Femur (tissue), 1 donor: ENCODE results near the gene AP5B1.
"Not testable (repeated sequence)": the region's sequence is repeated elsewhere in the genome, so short reads cannot be mapped to it uniquely, and the experiment has no call there.

Source experiments
- DNase-seq: peaks from one replicate; pipeline ENCODE4 v3.0.0-alpha.2; 2017

The AP5B1 gene

DNA sequence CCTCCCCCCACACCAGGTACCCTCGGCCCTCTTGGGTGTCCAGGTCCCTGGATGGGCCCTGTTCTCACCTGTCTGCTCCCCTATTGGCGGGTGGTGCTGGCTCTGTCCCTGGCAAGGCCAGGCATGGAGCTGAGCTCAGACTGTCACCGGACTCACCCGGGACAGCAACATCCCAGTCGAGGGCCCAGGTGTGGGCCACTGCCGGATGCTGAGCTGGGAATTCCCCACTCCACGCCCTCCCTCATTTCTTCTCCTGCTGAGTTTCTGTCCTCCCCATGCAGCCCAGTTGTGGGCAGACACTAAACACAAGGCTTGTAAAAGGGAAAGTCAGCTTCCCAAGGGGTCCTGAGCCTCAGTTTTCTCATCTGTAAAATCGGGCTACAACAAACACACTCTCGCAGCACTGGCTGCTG, 2.0 kb upstream of the AP5B1 start:
- DNase-seq, result no peak

DNA sequence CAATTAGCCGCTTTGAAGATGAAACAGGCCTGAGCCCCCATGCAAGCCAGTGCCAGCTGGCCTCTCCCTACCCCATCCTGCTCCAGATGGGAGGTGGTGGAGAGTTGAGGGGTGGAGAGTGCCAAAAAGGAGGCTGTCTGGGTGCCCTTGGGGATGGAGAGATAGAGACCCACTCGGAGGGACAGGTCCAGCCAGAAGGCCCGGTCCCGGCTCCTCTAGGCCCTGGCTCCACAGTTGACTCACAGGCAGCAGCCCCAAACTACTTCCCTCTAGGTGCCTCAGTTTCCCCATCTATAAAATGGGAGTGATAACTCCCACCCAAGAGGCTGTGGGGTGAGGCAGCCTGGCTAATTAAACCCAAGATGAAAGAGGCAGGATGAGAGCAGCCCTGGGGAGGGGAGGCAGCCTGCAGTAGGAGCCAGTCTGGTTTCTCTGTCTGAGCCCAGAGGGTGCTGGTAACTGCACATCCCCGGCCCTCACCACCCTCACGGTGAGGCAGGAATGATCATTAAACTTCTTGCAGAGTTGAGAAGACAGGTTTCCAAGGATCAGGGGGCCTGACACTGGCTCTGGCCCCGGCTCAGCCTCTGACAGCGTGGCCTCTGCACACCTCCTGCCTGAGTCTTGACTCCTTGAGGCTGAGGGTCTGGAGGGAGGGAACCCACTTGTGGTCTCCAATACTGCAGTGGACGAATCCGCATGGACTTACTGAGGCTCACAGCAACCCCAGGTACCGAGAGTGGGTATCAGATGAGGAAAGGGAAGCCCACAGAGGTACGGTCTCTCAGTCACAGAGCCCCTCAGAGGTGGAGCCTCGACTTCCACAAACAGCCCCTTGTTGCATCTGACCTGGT, 1.4 kb upstream of the AP5B1 start:
- DNase-seq, result no peak

DNA sequence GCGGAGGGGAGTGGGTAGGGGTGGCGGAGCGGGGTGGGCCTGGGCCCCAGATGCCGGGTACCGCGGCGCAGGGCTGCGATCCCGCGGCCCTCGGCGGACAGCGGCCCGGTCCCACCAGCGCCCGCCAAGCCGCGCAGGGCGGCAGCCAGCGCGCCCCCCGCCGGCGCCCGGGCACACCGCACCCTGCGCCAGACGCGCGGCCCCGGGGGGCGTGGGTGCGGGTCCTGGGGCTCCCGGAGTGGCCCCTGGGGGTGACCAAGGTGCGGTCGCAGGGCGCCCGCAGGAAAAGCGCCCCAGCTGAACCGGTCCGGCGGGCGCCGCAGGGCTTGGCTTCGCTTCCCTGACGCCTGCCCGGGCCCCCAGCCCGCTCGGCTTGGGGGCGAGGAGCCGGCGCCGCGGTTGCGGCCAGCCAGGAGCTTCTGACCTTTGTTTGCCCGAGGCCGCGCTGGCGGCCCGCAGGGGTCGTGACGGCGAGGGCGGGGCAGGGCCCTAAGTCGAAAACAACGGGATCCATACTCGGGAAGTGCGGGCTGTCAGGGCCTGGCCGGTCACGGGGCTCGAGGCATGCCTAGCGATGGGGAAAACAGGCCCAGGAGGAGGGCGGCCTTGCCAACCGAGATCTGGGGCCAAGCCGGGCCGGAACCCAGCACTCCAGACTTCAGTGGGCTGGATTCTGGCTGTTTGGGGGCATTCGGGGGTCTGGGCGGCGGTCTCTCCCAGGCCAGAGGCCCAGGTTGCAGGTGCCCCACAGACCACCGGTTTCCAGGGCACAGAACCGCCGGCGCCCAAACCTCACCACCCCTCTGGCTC, 581 bp upstream of the AP5B1 start:
- DNase-seq, result peak; percentile 57

DNA sequence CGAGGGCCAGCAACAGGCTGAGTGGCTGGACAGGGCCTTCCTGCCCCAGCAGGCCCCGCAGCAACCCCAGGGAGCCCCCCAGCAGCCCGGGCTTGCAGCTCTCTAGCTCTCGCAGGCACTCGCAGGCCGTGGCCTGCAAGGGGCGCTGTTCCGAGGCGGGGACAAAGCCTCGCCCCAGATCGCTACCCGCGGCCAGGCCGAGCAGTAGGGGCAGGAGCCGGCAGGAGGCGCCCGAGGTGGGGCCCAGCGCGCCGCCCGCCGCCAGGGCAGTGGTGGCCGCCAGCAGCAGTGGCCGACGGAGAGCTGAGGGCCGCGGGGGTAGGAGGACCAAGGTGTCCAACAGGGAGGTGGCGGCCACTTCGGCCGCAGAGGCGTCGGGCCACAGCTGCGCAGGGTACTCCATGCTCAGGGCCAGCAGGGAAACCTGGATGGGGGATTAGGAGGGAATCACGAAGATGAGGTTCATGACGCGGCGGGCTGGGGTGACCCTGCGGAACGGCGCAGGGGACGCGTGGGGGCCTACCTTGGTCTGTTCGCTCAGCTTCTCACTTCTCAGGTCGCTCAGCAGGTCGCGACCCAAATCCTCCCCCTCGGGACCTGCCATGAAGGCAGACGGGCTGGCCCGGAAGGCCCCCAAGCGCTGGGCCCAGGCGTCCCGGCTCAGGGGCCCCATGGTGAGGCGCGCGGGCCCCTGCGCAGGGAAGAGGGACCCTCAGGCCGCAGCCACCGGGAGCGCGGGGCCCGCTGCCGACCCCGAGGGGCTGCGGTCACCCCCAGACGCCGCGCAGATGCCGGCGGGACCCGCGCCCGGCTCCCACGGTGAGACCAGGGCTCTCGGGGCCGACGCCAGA, 632 bp downstream of the AP5B1 start:
- DNase-seq, result peak; percentile 72

DNA sequence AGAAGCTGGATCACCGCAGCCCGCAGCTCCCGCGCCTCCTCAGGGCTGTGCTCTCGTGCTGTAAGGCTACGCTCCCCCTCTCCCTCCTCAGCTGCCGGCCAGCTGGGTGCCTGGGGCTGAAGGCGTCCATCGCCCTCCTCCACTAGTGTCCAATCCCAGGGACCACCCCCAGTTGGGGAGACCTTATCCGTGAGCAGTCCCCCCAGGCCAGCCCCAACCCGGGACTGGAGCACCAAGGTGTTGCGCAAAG, 1.2 kb downstream of the AP5B1 start:
- DNase-seq, result peak; percentile 23

DNA sequence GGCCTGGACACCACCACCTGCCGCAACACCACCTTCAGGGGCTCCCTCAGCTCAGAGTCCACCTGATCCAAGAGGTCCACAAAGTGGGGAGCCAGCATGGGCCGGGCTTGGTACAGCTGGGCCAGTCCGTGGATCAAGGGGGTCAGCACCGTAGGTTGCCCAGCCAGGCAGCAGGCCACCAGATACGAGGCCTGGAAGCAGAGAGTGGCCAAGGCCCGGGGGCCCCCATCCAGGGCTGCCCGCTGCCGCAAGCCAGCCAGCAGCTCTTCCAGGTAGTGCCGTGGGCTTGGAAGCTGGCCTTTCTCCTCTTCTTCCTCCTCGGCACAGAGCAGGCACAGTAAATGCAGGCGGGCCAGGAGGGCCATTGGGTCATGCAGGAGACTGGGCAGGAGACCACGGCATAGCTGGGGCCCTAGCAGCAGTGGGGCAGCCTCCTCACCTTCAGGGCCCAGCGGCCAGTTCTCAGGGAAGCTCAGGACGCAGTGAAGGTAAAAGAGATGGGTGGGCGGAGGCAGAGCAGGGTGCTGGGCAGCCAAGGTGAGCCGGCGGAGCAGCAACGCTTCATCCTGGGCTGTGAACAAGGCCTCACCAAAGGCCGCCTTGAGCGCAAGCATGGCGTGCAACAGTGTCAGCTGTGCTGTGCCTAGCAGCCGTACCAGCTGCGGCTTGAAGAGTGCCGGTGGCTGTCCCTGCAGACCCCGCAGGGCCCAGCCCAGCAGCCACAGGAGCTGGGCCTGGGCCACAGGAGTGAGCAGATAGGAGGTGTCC, 1.7 kb downstream of the AP5B1 start:
- no peak for DNase-seq

DNA sequence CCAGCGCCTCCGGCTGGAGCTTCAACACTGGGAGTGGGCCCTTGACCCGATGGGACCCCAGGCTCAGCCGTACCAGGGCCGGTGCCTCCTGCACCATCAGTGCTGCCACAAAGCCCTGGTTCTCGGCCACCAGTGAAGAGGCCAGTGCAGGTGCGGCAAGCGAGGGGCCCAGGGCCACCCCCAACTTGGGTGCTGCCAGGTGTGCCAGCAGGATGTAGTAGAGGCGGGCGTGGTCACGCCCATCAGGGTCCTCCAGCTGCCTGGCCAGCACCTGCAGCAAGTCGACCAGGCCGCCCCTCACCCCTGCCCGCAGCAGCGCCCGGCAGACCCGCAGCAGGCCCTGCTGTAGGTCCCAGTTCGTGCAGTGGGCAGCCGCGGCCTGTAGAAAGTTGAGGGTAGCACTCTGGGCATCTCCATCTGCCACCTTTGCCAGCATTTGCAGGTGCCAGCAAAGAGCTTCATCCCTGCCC, 2.3 kb downstream of the AP5B1 start:
- no peak for DNase-seq

DNA sequence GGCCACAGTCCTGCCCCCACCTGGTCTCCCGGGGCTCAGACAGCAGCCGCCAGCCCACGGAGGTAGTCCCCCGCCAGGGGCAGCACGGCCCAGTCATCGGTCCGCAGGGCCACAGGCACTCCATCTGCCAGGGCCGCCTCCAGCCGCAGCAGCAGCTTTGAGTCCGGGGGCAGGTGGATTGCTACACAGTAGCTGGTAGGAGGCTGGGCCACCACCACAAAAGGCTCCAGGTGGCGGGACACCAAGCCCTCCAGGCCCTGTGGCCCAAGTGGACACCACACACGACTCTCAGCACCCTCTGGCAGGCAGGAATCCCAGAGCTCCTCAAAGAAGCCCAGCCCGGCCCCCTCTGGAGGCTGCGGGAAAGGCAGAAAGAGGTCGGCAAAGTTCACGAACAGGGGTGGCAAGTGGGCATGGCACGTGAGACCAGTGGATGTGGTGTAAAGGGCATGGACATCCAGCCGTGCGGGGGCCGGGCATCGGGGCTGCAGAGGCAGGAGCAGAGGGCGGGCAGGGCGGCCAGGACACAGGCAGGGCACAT, 2.9 kb downstream of the AP5B1 start:
- DNase-seq, result no peak

DNA sequence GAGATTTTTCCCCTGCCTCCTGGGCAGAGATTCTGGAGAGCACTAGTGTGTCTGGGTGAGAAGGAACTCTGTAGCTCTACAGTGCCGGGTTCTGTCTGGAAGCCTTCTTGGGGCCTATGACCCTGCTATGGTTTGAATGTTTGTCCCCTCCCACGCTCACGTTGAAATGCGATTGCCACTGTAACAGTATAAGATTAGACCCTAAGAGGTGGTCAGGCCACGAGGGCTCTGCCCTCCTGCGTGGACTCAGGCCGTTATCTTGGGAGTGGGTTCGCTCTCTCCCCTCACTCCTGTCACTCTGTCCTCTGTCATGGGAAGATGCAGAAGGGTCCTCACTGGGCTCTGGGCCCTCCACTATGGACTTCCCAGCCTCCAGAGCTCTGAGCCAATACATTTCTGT, 3.5 kb downstream of the AP5B1 start:
- no peak for DNase-seq

DNA sequence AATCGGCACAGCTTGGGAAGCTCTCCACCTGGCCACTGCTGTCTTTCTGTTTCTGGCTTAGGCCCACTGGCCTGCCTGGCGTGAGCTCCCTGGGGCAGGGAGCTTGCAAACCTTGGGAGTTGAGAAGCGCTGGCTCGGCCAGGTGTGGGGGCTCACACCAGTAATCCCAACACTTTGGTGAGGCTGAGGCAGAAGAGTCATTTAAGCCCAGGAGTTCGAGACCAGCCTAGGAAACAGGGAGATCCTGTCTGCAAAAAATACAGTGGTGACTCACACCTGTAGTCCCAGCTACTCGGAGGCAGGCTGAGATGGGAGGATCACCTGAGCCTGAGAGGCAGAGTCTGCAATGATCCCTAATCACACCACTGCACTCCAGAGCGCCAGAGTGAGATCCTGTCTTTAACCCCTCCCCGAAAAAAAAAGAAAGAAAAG, 4.0 kb downstream of the AP5B1 start:
- no peak for DNase-seq

DNA sequence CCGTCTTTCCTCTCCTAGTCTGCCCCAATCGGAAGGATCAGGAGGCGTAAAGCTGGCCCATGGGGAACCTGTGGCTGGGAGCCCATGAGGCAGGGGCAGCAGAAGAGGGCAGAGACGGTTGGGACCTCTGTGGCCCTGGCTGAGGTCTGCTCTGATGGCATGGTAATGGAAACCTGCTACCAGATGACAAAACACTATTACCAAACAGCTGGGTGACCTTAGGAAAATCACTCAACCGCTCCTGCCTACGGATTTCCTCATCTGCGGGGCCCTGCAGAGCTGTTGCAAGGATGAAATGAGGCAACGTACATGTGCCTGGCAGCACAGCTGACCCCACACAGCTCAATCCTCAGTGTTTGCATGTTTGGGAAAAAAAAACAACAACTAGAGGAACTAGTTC, 4.6 kb downstream of the AP5B1 start:
- DNase-seq, result peak; percentile 51

DNA sequence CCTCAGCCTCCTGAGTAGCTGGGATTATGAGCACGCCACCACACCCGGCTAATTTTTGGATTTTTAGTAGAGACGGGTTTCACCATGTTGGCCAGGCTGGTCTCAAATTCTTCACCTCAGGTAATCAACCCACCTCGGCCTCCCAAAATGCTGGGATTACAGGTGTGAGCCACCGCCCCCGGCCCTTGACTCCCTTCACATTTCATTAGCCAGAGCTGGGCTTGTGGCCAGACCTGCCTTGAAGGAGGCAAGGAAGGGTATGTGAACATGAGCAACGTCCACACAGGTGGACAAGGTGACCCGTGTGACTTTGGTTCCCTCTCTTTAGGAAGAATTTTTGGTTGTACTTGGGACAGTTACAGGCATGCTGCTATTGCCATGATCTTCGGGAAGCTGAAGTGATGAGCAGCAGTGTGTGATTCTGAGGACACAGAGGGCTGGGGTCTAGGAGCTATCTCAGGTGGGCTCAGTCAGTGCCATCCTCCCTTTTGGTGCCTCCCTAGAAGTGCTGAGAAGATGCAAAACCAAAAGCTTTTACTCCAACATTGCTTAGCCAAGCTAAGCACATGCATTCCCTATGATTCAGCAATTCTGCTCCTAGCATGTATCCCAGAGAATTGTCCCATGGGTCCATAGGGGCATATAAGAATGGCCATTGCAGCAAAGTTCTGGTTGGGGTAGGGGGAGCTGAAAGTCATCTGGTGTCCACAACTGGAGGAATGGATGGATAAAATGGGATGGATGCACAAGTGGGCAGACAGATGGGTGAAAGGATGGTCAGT, 6.1 kb downstream of the AP5B1 start:
- DNase-seq, result no peak

DNA sequence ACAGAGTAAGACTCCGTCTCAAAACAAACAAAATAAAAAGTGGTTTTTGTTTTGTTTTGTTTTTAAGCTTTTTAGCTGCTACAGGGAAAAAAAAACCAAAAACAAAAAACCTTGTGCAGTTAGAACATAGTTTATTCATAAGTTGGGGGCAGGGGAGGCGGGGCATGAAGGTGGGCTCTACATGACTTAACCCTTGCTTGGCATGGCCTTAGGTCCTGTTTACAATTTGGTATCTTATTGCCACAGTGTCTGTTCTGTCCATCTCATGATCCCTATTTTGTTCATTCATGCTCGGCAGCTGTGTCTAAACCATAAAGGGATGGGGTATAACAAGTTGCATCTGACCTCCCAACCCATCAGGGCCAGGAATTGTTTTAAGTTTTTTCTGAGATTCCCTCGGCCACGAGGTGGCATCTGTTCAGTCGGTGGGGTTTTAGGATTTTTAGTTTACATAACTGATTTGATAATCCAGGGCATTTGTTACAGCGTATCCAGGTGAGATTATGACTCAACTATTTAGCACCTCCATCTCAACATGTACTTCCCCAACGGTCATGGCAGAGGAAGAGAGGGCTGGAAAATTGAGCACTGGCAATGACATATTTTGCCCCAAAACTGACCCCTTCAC, 6.9 kb downstream of the AP5B1 start:
- DNase-seq, result no peak

DNA sequence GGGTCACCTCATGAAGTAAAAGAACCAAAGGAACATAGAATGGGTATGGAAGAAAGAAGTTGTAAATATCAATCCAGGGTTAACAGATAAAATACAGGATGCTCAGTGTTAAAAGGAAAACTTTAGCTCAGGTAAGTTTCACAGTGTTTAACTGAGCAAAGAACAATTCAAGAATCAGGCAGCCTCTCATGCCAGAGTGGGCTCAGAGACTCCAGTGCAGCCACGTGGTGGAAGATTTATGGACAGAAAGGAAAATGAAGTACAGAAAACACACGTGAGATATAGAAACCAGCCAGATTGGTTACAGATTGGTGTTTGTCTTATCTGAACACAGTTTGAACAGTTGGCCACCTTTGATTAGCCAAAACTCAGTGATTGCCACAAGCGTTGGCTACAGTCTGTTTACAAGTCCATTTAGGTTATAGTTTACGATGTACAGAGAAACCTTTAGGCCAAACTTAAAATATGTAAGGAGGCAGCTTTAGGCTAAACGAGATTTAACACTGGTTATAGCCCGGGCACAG, 9.1 kb downstream of the AP5B1 start:
- no peak for DNase-seq

DNA sequence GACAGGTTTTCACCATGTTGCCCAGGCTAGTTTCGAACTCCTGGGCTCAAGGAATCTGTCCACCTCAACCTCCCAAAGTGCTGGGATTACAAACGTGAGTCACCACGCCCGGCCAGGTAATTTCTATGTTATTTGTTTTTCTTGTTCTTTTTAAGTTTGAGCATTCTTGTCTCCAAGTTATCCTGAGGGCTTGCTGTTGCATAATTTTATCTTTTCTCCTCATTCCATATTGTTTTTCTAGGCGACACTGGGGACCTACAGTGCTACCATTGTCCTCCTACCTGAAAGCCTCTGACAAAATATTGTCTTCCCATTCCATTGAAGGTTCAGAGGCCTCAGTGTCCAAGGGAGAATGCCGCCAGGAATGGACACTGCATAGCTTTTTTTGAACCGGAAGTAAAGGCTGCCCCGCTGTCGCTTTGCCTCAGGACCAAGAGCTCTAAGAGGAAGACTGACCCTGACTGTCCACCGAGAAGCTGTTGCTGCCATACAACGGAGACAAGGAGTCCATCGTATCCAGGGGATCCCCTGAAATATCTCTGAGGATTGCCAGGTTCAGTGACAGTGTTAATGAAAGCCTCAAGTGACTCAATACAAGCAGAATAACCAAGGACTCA, 9.7 kb downstream of the AP5B1 start:
- no peak for DNase-seq

DNA sequence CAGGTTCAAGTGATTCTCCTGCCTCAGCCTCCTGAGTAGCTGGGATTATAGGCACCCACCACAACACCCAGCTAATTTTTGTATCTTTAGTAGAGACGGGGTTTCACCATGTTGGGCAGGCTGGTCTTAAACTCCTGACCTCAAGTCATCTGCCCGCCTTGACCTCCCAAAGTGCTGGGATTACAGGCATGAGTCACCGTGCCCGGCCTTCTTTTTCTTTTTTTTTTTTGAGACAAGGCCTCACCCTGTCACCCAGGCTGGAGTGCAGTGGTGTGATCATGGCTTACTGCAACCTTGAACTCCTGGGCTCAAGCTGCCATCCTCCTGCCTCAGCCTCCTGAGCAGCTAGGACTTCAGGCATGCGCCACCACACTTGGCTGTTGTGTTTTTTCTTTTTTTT, 13.0 kb downstream of the AP5B1 start:
- DNase-seq, result not testable (repeated sequence)

DNA sequence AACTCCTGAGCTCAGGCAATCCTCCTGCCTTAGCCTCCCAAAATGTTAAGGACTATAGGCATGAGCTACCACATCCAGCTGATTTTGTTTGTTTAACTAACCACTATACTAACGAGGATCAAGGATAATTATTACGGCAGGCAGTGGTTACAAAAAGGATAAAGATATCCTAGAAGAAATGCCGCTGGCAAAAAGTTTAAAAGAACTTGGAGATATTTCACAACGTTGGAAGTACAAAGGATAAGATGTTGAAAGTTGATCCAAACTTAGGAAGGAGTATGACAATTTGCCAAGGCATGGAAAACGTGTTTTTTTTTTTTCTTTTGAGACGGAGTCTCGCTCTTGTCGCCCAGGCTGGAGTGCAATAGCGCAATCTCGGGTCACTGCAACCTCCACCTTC, 13.4 kb downstream of the AP5B1 start:
- DNase-seq, result no peak

DNA sequence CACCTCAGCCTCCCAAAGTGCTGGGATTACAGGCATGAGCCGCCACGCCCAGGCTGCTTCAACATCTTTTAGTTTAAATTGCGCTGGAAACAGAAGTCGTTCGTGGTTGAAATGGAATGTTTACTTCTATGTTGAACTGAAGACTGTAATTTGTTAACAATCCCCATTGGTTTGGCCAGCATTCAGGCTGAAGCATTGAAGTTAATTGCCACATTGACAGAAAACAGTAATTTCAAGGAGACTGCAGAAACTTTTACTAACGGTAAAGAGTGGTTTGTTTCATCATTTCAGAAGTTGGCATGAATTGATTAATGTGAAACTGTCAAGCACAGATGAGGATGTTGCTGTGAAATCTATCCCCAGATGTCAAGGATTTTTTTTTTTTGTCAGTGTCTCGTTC, 14.2 kb downstream of the AP5B1 start:
- DNase-seq, result no peak

DNA sequence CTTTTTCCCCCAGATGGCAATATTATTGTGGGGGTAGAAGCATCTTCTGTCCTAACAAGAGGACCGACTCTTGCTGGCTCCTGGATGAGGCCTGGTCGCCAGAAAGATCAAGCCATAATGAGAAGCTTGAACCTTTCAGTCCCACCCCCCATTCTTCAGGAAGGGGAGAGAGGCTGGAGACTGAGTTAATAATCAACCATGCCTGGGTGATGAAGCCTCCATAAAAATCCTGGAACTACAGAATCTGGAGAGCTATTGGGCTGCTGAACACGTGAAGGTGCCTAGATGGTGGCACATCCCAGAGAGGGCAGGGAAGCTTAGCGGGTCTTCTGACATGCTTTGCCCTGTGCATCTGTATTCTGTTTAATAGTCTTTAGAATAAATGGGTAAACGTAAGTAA, 16.3 kb downstream of the AP5B1 start:
- DNase-seq, result no peak

DNA sequence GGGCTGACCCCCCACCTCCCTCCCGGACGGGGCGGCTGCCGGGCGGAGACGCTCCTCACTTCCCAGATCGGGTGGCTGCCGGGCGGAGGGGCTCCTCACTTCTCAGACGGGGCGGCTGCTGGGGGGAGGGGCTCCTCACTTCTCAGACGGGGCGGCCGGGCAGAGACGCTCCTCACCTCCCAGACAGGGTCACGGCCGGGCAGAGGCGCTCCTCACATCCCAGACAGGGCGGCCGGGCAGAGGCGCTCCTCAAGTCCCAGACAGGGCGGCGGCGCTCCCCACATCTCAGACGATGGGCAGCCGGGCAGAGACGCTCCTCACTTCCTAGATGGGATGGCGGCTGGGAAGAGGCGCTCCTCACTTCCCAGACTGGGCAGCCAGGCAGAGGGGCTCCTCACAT, 18.0 kb downstream of the AP5B1 start:
- not testable (repeated sequence) for DNase-seq
